H1 (cell line): ENCODE measurements around the gene CHST11. TPM values are rescaled to one million over a fixed set of nuclear protein-coding genes. Genes with fewer than 3 reads are reported as not detected.
A peak's percentile ranks its signal among the peaks of the same experiment; 100 is the strongest.

Experiments used
- CTCF ChIA-PET: fragments of 300-600 bp; sonication (Branson Sonifier 250); formaldehyde crosslinking; loops from one replicate; lab custom pipeline; 2021; ENCODE audit not compliant: partially characterized antibody; lab: Charles Lee
- POLR2A ChIA-PET: fragments of 300-600 bp; sonication (Branson Sonifier 250); formaldehyde crosslinking; loops from one replicate; lab custom pipeline; 2021; ENCODE audit warnings: inconsistent platforms; ENCODE audit not compliant: partially characterized antibody; lab: Charles Lee
- DNase-seq, 2 experiments: peaks; one replicate each; pipeline versions ENCODE4 v3.0.0 to v3.0.0-alpha.2; 2010 to 2022; ENCODE audit warnings: low spot score in 2 of 2, low read depth in 1 of 2, mixed read lengths in 1 of 2
- FAIRE-seq: peaks from 2 replicates; lab custom pipeline; 2011; peaks lifted over from hg19 to GRCh38; lab: Jason Lieb, UNC
- H2AFZ ChIP-seq: 2 replicates; pipeline ENCODE4 v1.8.1; 2012; ENCODE audit warnings: low read length, inconsistent platforms
- H2AK5ac ChIP-seq: 2 replicates; pipeline ENCODE4 v1.6.1; 2013; ENCODE audit warnings: low read depth, low read length
- H2BK120ac ChIP-seq: replicated peaks from 2 replicates; pipeline ENCODE3; 2013; ENCODE audit warnings: low read depth, low read length, inconsistent platforms
- H2BK12ac ChIP-seq: 2 replicates; pipeline ENCODE4 v1.6.1; 2013; ENCODE audit warnings: low read depth, low read length
- H2BK15ac ChIP-seq: 2 replicates; pipeline ENCODE4 v1.6.1; 2013; ENCODE audit warnings: low read length
- H2BK20ac ChIP-seq: 2 replicates; pipeline ENCODE4 v1.6.1; 2013; ENCODE audit warnings: low read length
- H2BK5ac ChIP-seq: 2 replicates; pipeline ENCODE4 v1.6.1; 2013; ENCODE audit warnings: low read depth, low read length
- H3K14ac ChIP-seq: 2 replicates; pipeline ENCODE4 v1.6.1; 2013; ENCODE audit warnings: inconsistent platforms; ENCODE audit not compliant: insufficient read length
- H3K18ac ChIP-seq: 2 replicates; pipeline ENCODE4 v1.6.1; 2013; ENCODE audit warnings: low read length; ENCODE audit errors: extremely low read depth
- H3K23ac ChIP-seq: 2 replicates; pipeline ENCODE4 v1.6.1; 2013; ENCODE audit warnings: inconsistent platforms; ENCODE audit not compliant: insufficient read length
- H3K23me2 ChIP-seq: 2 replicates; pipeline ENCODE4 v1.6.1; 2013; ENCODE audit warnings: low read depth, low read length
- H3K27ac ChIP-seq: 2 replicates; pipeline ENCODE4 v1.6.1; 2011; ENCODE audit warnings: low read depth, low read length, inconsistent platforms
- H3K27me3 ChIP-seq, 4 experiments: replicated peaks in 1 of 4; 1 replicate in 1 of 4; 2 replicates in 3 of 4; pipeline versions ENCODE4 v1.6.1 to v1.8.1; 2011 to 2013; ENCODE audit warnings: low read length in 3 of 4, mild to moderate bottlenecking in 3 of 4, inconsistent platforms in 2 of 4, mixed read lengths in 2 of 4, moderate library complexity in 1 of 4; ENCODE audit not compliant: control insufficient read depth in 3 of 4, insufficient read depth in 3 of 4; ENCODE audit errors: extremely low read depth in 1 of 4
- H3K36me3 ChIP-seq, 4 experiments: 2 replicates each; pipeline versions ENCODE4 v1.6.1 to v1.8.1; 2011 to 2013; ENCODE audit warnings: mild to moderate bottlenecking in 4 of 4, low read length in 3 of 4, moderate library complexity in 2 of 4, control low read depth in 1 of 4, inconsistent platforms in 1 of 4; ENCODE audit not compliant: insufficient read depth in 4 of 4, control insufficient read depth in 2 of 4
- H3K4ac ChIP-seq: replicated peaks from 2 replicates; pipeline ENCODE3; 2013; ENCODE audit warnings: low read length, low read depth, mixed read lengths, inconsistent platforms; ENCODE audit not compliant: insufficient read length
- H3K4me1 ChIP-seq, 4 experiments: replicated peaks in 1 of 4; 1 replicate in 1 of 4; 2 replicates in 3 of 4; pipeline versions ENCODE4 v1.6.1 to v1.8.1; 2011 to 2013; ENCODE audit warnings: low read length in 3 of 4, inconsistent platforms in 2 of 4, mixed read lengths in 1 of 4; ENCODE audit not compliant: insufficient read depth in 4 of 4, control insufficient read depth in 3 of 4
- H3K4me2 ChIP-seq, 2 experiments: 2 replicates each; pipeline versions ENCODE4 v1.6.1 to v1.8.1; 2011 to 2013; ENCODE audit warnings: low read depth in 2 of 2, low read length in 2 of 2, control low read depth in 1 of 2, inconsistent platforms in 1 of 2, mild to moderate bottlenecking in 1 of 2; ENCODE audit not compliant: insufficient read depth in 1 of 2
- H3K4me3 ChIP-seq, 4 experiments: fragments of 200-600, 300-600 bp in 1 of 4; sonication (generic), shearing (Covaris generic), sonication (Bioruptor Twin) in 1 of 4; 2 replicates each; pipeline versions ENCODE4 v1.5.1 to v1.8.1; 2011 to 2016; ENCODE audit warnings: low read length in 4 of 4, low read depth in 3 of 4, control low read depth in 2 of 4, inconsistent platforms in 2 of 4, mild to moderate bottlenecking in 2 of 4, mixed read lengths in 1 of 4, moderate library complexity in 1 of 4; ENCODE audit not compliant: insufficient read depth in 2 of 4; ENCODE audit errors: extremely low read depth in 1 of 4
- H3K56ac ChIP-seq: replicated peaks from 2 replicates; pipeline ENCODE3; 2013; ENCODE audit warnings: low read depth, mild to moderate bottlenecking, mixed read lengths, low read length, inconsistent platforms; ENCODE audit not compliant: insufficient read length
- H3K79me1 ChIP-seq: 2 replicates; pipeline ENCODE4 v1.6.1; 2013; ENCODE audit warnings: low read depth, low read length, control low read depth
- H3K79me2 ChIP-seq, 2 experiments: 2 replicates each; pipeline versions ENCODE4 v1.6.1 to v1.8.1; 2012 to 2013; ENCODE audit warnings: low read length in 2 of 2, mild to moderate bottlenecking in 2 of 2, inconsistent platforms in 1 of 2; ENCODE audit not compliant: insufficient read depth in 2 of 2, control insufficient read depth in 1 of 2
- H3K9ac ChIP-seq, 4 experiments: replicated peaks in 1 of 4; 1 replicate in 1 of 4; 2 replicates in 3 of 4; pipeline versions ENCODE4 v1.6.1 to v1.8.1; 2011 to 2013; ENCODE audit warnings: low read depth in 3 of 4, low read length in 3 of 4, control low read depth in 2 of 4, mild to moderate bottlenecking in 2 of 4, moderate library complexity in 2 of 4, inconsistent platforms in 1 of 4; ENCODE audit errors: extremely low read depth in 1 of 4
- H3K9me3 ChIP-seq, 2 experiments: 2 replicates each; pipeline versions ENCODE4 v1.6.1 to v1.8.1; 2012 to 2013; ENCODE audit warnings: mild to moderate bottlenecking in 2 of 2, moderate library complexity in 2 of 2, control low read depth in 1 of 2, inconsistent platforms in 1 of 2, low read depth in 1 of 2, low read length in 1 of 2, mixed read lengths in 1 of 2; ENCODE audit not compliant: insufficient read depth in 2 of 2
- H4K20me1 ChIP-seq, 2 experiments: replicated peaks in 1 of 2; 2 replicates each; pipeline versions ENCODE3 to v1.8.1; 2011 to 2013; ENCODE audit warnings: inconsistent platforms in 2 of 2, low read length in 2 of 2, mild to moderate bottlenecking in 1 of 2; ENCODE audit not compliant: insufficient read depth in 2 of 2, control insufficient read depth in 1 of 2
- H4K5ac ChIP-seq: 2 replicates; pipeline ENCODE4 v1.6.1; 2013; ENCODE audit warnings: low read length, low read depth, mixed read lengths, inconsistent platforms; ENCODE audit not compliant: insufficient read length
- H4K8ac ChIP-seq: 2 replicates; pipeline ENCODE4 v1.8.0; 2013; ENCODE audit warnings: mild to moderate bottlenecking, moderate library complexity, low read length, inconsistent platforms; ENCODE audit not compliant: insufficient read depth; ENCODE audit errors: extremely low read depth
- H4K91ac ChIP-seq: replicated peaks from 2 replicates; pipeline ENCODE3; 2013; ENCODE audit warnings: low read length, mixed read lengths, inconsistent platforms; ENCODE audit not compliant: insufficient read length
- BACH1 ChIP-seq: IDR thresholded peaks from 2 replicates; pipeline ENCODE4 v1.6.1; 2012; ENCODE audit warnings: low read length, improper control_type of control experiment
- CREB1 ChIP-seq: IDR thresholded peaks from 2 replicates; pipeline ENCODE4 v1.6.1; 2012; ENCODE audit warnings: inconsistent platforms
- CTCF ChIP-seq, 3 experiments: IDR thresholded peaks; 1 replicate in 2 of 3; 2 replicates in 1 of 3; pipeline versions ENCODE4 v1.5.1 to v1.6.1; 2011; ENCODE audit warnings: low read length in 3 of 3, mild to moderate bottlenecking in 3 of 3, inconsistent platforms in 2 of 3, low read depth in 1 of 3, moderate library complexity in 1 of 3; ENCODE audit not compliant: insufficient read depth in 1 of 3; ENCODE audit errors: control extremely low read depth in 1 of 3
- EZH2 ChIP-seq: fragments of 200-600 bp; sonication (generic); IDR thresholded peaks from 2 replicates; pipeline ENCODE4 v1.7.1; 2012; ENCODE audit warnings: low read depth, mild to moderate bottlenecking, moderate library complexity, low read length, inconsistent platforms; ENCODE audit not compliant: severe bottlenecking
- GTF2F1 ChIP-seq: IDR thresholded peaks from 2 replicates; pipeline ENCODE4 v1.6.1; 2012; ENCODE audit warnings: low read depth, low read length, improper control_type of control experiment, borderline replicate concordance
- KDM1A ChIP-seq: fragments of 200-600, 300-600 bp; sonication (generic); IDR thresholded peaks from 2 replicates; pipeline ENCODE4 v1.7.1; 2016; ENCODE audit warnings: mild to moderate bottlenecking, low read length, borderline replicate concordance
- POLR2A ChIP-seq, 2 experiments: IDR thresholded peaks; 1 replicate in 1 of 2; 2 replicates in 1 of 2; pipeline ENCODE4 v1.6.1; 2011; ENCODE audit warnings: low read depth in 2 of 2, low read length in 2 of 2, mild to moderate bottlenecking in 2 of 2; ENCODE audit errors: control extremely low read depth in 1 of 2
- TEAD4 ChIP-seq: IDR thresholded peaks from 2 replicates; pipeline ENCODE4 v1.6.1; 2012; ENCODE audit warnings: low read depth, low read length, inconsistent platforms, mixed read lengths
- ZNF274 ChIP-seq: IDR thresholded peaks from 2 replicates; pipeline ENCODE4 v1.7.0; 2012; ENCODE audit warnings: low read length, borderline replicate concordance; ENCODE audit errors: extremely low read depth
- WGBS, 2 experiments: shearing (Covaris generic) in 1 of 2; methylation state at CpG; one replicate each; pipeline versions ENCODE4 v1.1.6 to v1.1.7; 2013 to 2015; ENCODE audit warnings: low lambda C conversion rate in 2 of 2, mixed read lengths in 2 of 2, inconsistent platforms in 1 of 2, low coverage in 1 of 2, missing lambda C conversion rate in 1 of 2; ENCODE audit not compliant: insufficient replicate concordance in 2 of 2, insufficient coverage in 1 of 2, insufficient read length in 1 of 2; ENCODE audit errors: extremely low coverage in 1 of 2, missing lambda C conversion rate in 1 of 2; 5-methylcytosine and 5-hydroxymethylcytosine counted together
- polyA plus RNA-seq, 7 experiments: library from polyadenylated mRNA; depleted of rRNA in 3 of 7; stranded (reverse) in 5 of 7; unstranded in 2 of 7; fragments of >200 nt in 5 of 7; fragments of 200-250 nt in 2 of 7; gene quantifications; 1 replicate in 5 of 7; 2 replicates in 1 of 7; 4 replicates in 1 of 7; pipeline versions ENCODE4 v1.2.1 to v1.2.3, GENCODE V29; 2011 to 2013; ENCODE audit warnings: missing spikeins in 2 of 7, mixed read lengths in 2 of 7
- total RNA-seq: library from RNA; stranded (reverse); fragmentation: NEBNext Ultra II Directional; extraction: Animal tissue kit (Norgen Biotek cat#: 25700); gene quantifications from 2 replicates; pipeline ENCODE4 v1.2.1, GENCODE V29; 2021

CHST11 gene
- total and polyA plus RNA-seq, 2 of the 8 experiments (the other 6 are each of a cell fraction or from before 2014, with no cell fraction given) = 14.4 to 20.8 TPM

GRCh38 chr12:104790296-104791125 is 333.8 kb downstream of the CHST11 start:
- H2BK15ac ChIP-seq = peak overlapping the region; percentile 22; the same call in 1 of the 2 replicates
- no peaks in the 10 kb centered on the region for H3K79me1 ChIP-seq
- FAIRE-seq (no peak), DNase-seq (peak in 1 of 2 experiments; percentile 85)
- no peaks in the 10 kb centered on the region for H3K9me3 ChIP-seq
- H3K23me2 ChIP-seq = no peaks in the 10 kb centered on the region
- no peak overlapping the region for H3K23ac ChIP-seq
- H4K20me1 ChIP-seq = no peaks in the 10 kb centered on the region
- H3K4me2 ChIP-seq = peak overlapping the region; percentile 18 to 48
- no peaks in the 10 kb centered on the region for H3K79me2 ChIP-seq
- no peak overlapping the region for H3K4ac ChIP-seq
- H3K27ac ChIP-seq = no peak overlapping the region
- no peak overlapping the region for H3K18ac ChIP-seq
- peak overlapping the region in 1 of 4 experiments; percentile 32; a peak in 2 of 8 replicates for H3K4me3 ChIP-seq
- no peak overlapping the region for H4K91ac ChIP-seq
- H3K14ac ChIP-seq = no peak overlapping the region
- H2AK5ac ChIP-seq = no peak overlapping the region
- H2BK12ac ChIP-seq = peak overlapping the region; percentile 89
- WGBS, 2 experiments = 37% methylated on average over 19 of the region's 19 CpGs; no CpG with 5 or more reads in 1 of the 2 experiments
- H3K9ac ChIP-seq = no peak overlapping the region
- H3K36me3 ChIP-seq = no peaks in the 10 kb centered on the region
- H3K27me3 ChIP-seq = no peaks in the 10 kb centered on the region
- no peak overlapping the region for H4K8ac ChIP-seq
- no peak overlapping the region for H4K5ac ChIP-seq
- peak overlapping the region; percentile 60; the same call in 1 of the 2 replicates for H2AFZ ChIP-seq
- H3K4me1 ChIP-seq = peaks cover 2 to 8% (median 5%) of the 10 kb centered on the region in 4 experiments; a peak in 4 of 7 replicates
- ChIA-PET POLR2A (interaction anchor here (0.6 to 1.5 kb wide), 4 partner anchors 9 to 1780 kb away, joined by 3 read pairs; no protein-coding TSS in a partner anchor), CTCF (interaction anchor here (0.6 to 3.5 kb wide), 60 partner anchors 9 to 889 kb away, joined by 3 to 34 read pairs (median 4); no protein-coding TSS in a partner anchor)
- H2BK120ac ChIP-seq = no peak overlapping the region
- peak overlapping the region; percentile 68 for H2BK20ac ChIP-seq
- H2BK5ac ChIP-seq = peak overlapping the region; percentile 47; the same call in 1 of the 2 replicates
- no peak overlapping the region for H3K56ac ChIP-seq
- TF ChIP-seq EZH2 (no peak), ZNF274 (no peak), KDM1A (no peak), CTCF (IDR thresholded peaks at IDR 0.05; ENCODE audit: control extremely low read depth in 1 of 3, insufficient read depth in 1 of 3, low read depth in 1 of 3, low read length in 3 of 3) (peak; percentile 65 to 91 (median 86)), BACH1 (peak; percentile 70), POLR2A (IDR thresholded peaks at IDR 0.05; ENCODE audit: control extremely low read depth in 1 of 2, low read depth in 2 of 2, low read length in 2 of 2) (no peak), CREB1 (peak; percentile 38; the same call in 1 of the 2 replicates), GTF2F1 (no peak), TEAD4 (no peak)
